Tibial artery (tissue), 4 donors: ENCODE results near the gene GLI3.

Experiments used
- DNase-seq, 2 donors: peaks; one replicate each; pipeline ENCODE4 v3.0.0-alpha.2; 2019
- H3K27ac ChIP-seq, 2 donors: fragments of 200-600 bp; sonication (generic) in 1 of 2; 1 replicate in 1 of 2; 2 replicates in 1 of 2; pipeline ENCODE4 v1.5.1; 2018 to 2019; ENCODE audit warnings: mild to moderate bottlenecking in 1 of 2
- H3K27me3 ChIP-seq, 2 donors: fragments of 200-600 bp; sonication (generic) in 1 of 2; one replicate each; pipeline versions ENCODE4 v1.5.1 to v1.6.0; 2016 to 2019
- H3K36me3 ChIP-seq, 3 donors: fragments of 200-600 bp; sonication (generic) in 2 of 3; one replicate each; pipeline ENCODE4 v1.5.1; 2016 to 2019; ENCODE audit warnings: mild to moderate bottlenecking in 2 of 3
- H3K4me1 ChIP-seq, 4 donors: fragments of 200-600 bp; sonication (generic) in 2 of 4; 1 replicate in 3 of 4; 2 replicates in 1 of 4; pipeline ENCODE4 v1.5.1; 2016 to 2019
- H3K4me3 ChIP-seq, 2 donors: fragments of 200-600 bp; sonication (generic) in 1 of 2; 1 replicate in 1 of 2; 2 replicates in 1 of 2; pipeline ENCODE4 v1.5.1; 2018 to 2019; ENCODE audit warnings: mild to moderate bottlenecking in 2 of 2
- H3K9me3 ChIP-seq, 3 donors: fragments of 200-600 bp; sonication (generic) in 1 of 3; one replicate each; pipeline ENCODE4 v1.5.1; 2016 to 2019
- CTCF ChIP-seq, 2 experiments: fragments of 200-600 bp in 1 of 2; fragments of 450-650 bp in 1 of 2; IDR thresholded peaks; one replicate each; pipeline ENCODE4 v1.5.1; 2017 to 2019; ENCODE audit warnings: antibody characterized with exemption in 2 of 2, mild to moderate bottlenecking in 1 of 2, moderate library complexity in 1 of 2
- intact Hi-C: fragments of 100-400 bp; cut with DNase I; formaldehyde crosslinking; loops from one replicate; pipeline ENCODE4 v1.15.0; 2023; ENCODE audit warnings: low total_unique reads

Gene GLI3

GRCh38 chr7:42025635-42026375 is 211.2 kb downstream of the GLI3 start:
- Histone ChIP-seq H3K9me3 (no peaks in the 10 kb centered on the region), H3K4me1 (no peaks in the 10 kb centered on the region), H3K36me3 (peaks cover 0 to 45% (median 23%) of the 10 kb centered on the region in 3 donors), H3K27ac (no peak overlapping the region), H3K4me3 (no peak overlapping the region), H3K27me3 (no peaks in the 10 kb centered on the region)
- intact Hi-C loops = no loop called here
- DNase-seq = no peak
- TF ChIP-seq CTCF (IDR thresholded peaks at IDR 0.05) = no peak

- TF ChIP-seq CTCF (IDR thresholded peaks at IDR 0.05) = no peak
- Histone ChIP-seq H3K4me1 (no peaks in the 10 kb centered on the region), H3K27ac (no peak overlapping the region), H3K9me3 (no peaks in the 10 kb centered on the region), H3K36me3 (peaks cover 0 to 45% (median 19%) of the 10 kb centered on the region in 3 donors), H3K4me3 (no peak overlapping the region), H3K27me3 (no peaks in the 10 kb centered on the region)
- intact Hi-C loops = no loop called here
- no peak for DNase-seq
Observed at GRCh38 chr7:42024537-42024936, 212.5 kb downstream of the GLI3 start.

- DNase-seq = no peak
- TF ChIP-seq CTCF (IDR thresholded peaks at IDR 0.05) = no peak
- Histone ChIP-seq H3K27me3 (no peaks in the 10 kb centered on the region), H3K27ac (no peak overlapping the region), H3K4me1 (no peaks in the 10 kb centered on the region), H3K9me3 (no peaks in the 10 kb centered on the region), H3K4me3 (no peak overlapping the region), H3K36me3 (peaks cover 0 to 50% (median 25%) of the 10 kb centered on the region in 3 donors)
- intact Hi-C loops = no loop called here
Observed at GRCh38 chr7:42023262-42023661, 213.7 kb downstream of the GLI3 start.

GRCh38 chr7:42022791-42023190 is 214.2 kb downstream of the GLI3 start:
- H3K27me3 ChIP-seq = no peaks in the 10 kb centered on the region
- DNase-seq = no peak
- H3K4me3 ChIP-seq = no peak overlapping the region
- H3K27ac ChIP-seq = no peak overlapping the region
- peaks cover 0 to 50% (median 25%) of the 10 kb centered on the region in 3 donors for H3K36me3 ChIP-seq
- no peaks in the 10 kb centered on the region for H3K4me1 ChIP-seq
- intact Hi-C loops = no loop called here
- no peak for TF ChIP-seq CTCF (IDR thresholded peaks at IDR 0.05)
- H3K9me3 ChIP-seq = no peaks in the 10 kb centered on the region

- H3K27me3 ChIP-seq = no peaks in the 10 kb centered on the region
- no peaks in the 10 kb centered on the region for H3K4me1 ChIP-seq
- no peak overlapping the region for H3K4me3 ChIP-seq
- H3K27ac ChIP-seq = no peak overlapping the region
- intact Hi-C loops = no loop called here
- peaks cover 0 to 50% (median 25%) of the 10 kb centered on the region in 3 donors for H3K36me3 ChIP-seq
- H3K9me3 ChIP-seq = no peaks in the 10 kb centered on the region
- DNase-seq = no peak
- TF ChIP-seq CTCF (IDR thresholded peaks at IDR 0.05) = no peak
Observed at GRCh38 chr7:42022056-42022455, 215.0 kb downstream of the GLI3 start.
